C4-2B (cell line): Measurements from ENCODE around the gene SCFD2.

Source experiments
- CTCF ChIP-seq: fragments of 450-650 bp; conservative IDR thresholded peaks from 2 replicates; pipeline ENCODE4 v1.5.1; 2017; ENCODE audit warnings: mild to moderate bottlenecking
- ZFX ChIP-seq: fragments of 450-650 bp; IDR thresholded peaks from 2 replicates; pipeline ENCODE4 v1.6.1; 2017

GRCh38 chr4:53377319-53378170 lies 11.7 kb upstream of the SCFD2 start, which contains the start of gene FIP1L1:
- TF ChIP-seq CTCF (no peak), ZFX (peak; percentile 90)
